Psoas muscle (tissue), 8 donors: Measurements from ENCODE around the gene ADAMTS15. TPM values are rescaled to one million over a fixed set of nuclear protein-coding genes. Genes with fewer than 3 reads are reported as not detected.

Source experiments
- ATAC-seq, 4 donors: fragments of 200-7000 bp; cut with Tn5 transposase; one replicate each; pipeline ENCODE4 v1.9.1; 2020; ENCODE audit warnings: moderate library complexity in 3 of 4, mild to moderate bottlenecking in 2 of 4
- DNase-seq, 2 donors: peaks; one replicate each; pipeline ENCODE4 v3.0.0-alpha.2; 2020
- H3K27ac ChIP-seq: fragments of 200-600 bp; one replicate; pipeline ENCODE4 v1.8.0; 2022
- H3K27me3 ChIP-seq, 3 donors: fragments of 200-600 bp in 1 of 3; one replicate each; pipeline versions ENCODE4 v1.6.1 to v1.8.0; 2013 to 2022; ENCODE audit warnings: low read length in 2 of 3, mild to moderate bottlenecking in 2 of 3, moderate library complexity in 1 of 3; ENCODE audit not compliant: insufficient read depth in 3 of 3
- H3K36me3 ChIP-seq, 2 donors: fragments of 200-600 bp in 1 of 2; one replicate each; pipeline versions ENCODE4 v1.6.1 to v1.8.0; 2013 to 2022; ENCODE audit warnings: low read depth in 1 of 2, mild to moderate bottlenecking in 1 of 2, moderate library complexity in 1 of 2; ENCODE audit not compliant: insufficient read depth in 1 of 2
- H3K4me1 ChIP-seq: fragments of 200-600 bp; one replicate; pipeline ENCODE4 v1.8.0; 2022
- H3K4me3 ChIP-seq: fragments of 200-600 bp; one replicate; pipeline ENCODE4 v1.8.0; 2022; ENCODE audit warnings: mild to moderate bottlenecking
- H3K9me3 ChIP-seq: fragments of 200-600 bp; one replicate; pipeline ENCODE4 v1.8.0; 2022
- WGBS, 3 donors: extraction: QIAGEN DNeasy Blood & Tissue Kit; methylation state at CpG; one replicate each; pipeline versions ENCODE4 v1.1.6 to v1.1.7; 2013; 5-methylcytosine and 5-hydroxymethylcytosine counted together
- intact Hi-C, 2 donors: fragments of 100-400 bp; cut with DNase I; formaldehyde crosslinking; loops; one replicate each; pipeline versions ENCODE4 v1.11.0 to v1.14.2; 2022
- polyA plus RNA-seq, 3 donors: library from polyadenylated mRNA; stranded (reverse); fragments of 200-250 nt; gene quantifications; one replicate each; pipeline ENCODE4 v1.2.3, GENCODE V29; 2013
- total RNA-seq, 4 donors: library from RNA; stranded (reverse); fragmentation: NEBNext Ultra II Directional in 2 of 4; extraction: Animal tissue kit (Norgen Biotek cat#: 25700) in 2 of 4; gene quantifications; one replicate each; pipeline versions ENCODE4 v1.2.1 to v1.2.4, GENCODE V29; 2021 to 2023
- TF ChIP-seq, protein P1 (sequence below): fragments of 200-600 bp; IDR thresholded peaks from one replicate; pipeline ENCODE4 v1.8.0; 2022; ENCODE audit warnings: antibody characterized with exemption
- donor health status: healthy with polysubstance abuse.
- donor health status: DM: no; HTN: no; CAD: no; lungs with moderate emphysema.
- donor health status: Bipolar disorder and iron deficiency.
- donor health status: healthy.
- donor health status: DM: yes; HTN: yes; CAD: no.
- donor health status: DM: no; HTN: no; CAD: no.
- donor health status: DM: no; HTN: no; CAD: no.
- donor health status: DM: yes; HTN: yes; CAD: no.

Gene ADAMTS15
- total and polyA plus RNA-seq, 7 donors = 0.66 to 3.1 (median 1.6) TPM

DNA sequence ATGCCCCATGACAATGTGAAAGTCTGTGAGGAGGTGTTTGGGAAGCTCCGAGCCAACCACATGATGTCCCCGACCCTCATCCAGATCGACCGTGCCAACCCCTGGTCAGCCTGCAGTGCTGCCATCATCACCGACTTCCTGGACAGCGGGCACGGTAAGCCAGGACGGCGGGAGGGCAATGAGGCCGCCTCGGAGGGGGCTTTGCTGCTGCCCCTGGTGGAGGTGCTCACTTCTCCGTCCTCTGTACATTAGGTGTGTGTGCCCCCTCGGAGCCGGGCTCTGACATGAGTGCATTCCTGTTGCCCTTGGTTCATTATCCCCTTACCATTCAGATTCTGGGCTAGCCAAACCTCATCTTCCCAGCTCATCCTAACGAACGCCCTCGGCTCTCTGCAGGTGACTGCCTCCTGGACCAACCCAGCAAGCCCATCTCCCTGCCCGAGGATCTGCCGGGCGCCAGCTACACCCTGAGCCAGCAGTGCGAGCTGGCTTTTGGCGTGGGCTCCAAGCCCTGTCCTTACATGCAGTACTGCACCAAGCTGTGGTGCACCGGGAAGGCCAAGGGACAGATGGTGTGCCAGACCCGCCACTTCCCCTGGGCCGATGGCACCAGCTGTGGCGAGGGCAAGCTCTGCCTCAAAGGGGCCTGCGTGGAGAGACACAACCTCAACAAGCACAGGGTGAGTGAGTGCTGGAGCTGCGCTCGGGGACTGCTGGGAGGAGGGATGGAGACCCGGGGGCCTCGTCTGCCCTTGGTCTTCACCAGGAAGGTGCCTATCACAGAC is 13.8 kb downstream of the ADAMTS15 start:
- ATAC-seq = no peak
- Histone ChIP-seq H3K4me3 (no peak overlapping the region), H3K27me3 (no peaks in the 10 kb centered on the region), H3K36me3 (peaks cover 0 to 5% of the 10 kb centered on the region in 2 donors), H3K27ac (no peak overlapping the region), H3K4me1 (no peaks in the 10 kb centered on the region), H3K9me3 (no peaks in the 10 kb centered on the region)
- DNase-seq = no peak
- TF ChIP-seq, protein P1, sequence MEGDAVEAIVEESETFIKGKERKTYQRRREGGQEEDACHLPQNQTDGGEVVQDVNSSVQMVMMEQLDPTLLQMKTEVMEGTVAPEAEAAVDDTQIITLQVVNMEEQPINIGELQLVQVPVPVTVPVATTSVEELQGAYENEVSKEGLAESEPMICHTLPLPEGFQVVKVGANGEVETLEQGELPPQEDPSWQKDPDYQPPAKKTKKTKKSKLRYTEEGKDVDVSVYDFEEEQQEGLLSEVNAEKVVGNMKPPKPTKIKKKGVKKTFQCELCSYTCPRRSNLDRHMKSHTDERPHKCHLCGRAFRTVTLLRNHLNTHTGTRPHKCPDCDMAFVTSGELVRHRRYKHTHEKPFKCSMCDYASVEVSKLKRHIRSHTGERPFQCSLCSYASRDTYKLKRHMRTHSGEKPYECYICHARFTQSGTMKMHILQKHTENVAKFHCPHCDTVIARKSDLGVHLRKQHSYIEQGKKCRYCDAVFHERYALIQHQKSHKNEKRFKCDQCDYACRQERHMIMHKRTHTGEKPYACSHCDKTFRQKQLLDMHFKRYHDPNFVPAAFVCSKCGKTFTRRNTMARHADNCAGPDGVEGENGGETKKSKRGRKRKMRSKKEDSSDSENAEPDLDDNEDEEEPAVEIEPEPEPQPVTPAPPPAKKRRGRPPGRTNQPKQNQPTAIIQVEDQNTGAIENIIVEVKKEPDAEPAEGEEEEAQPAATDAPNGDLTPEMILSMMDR = no peak
- intact Hi-C loops = loop anchor here in 1 of 2 donors (5.0 kb wide), 1 partner anchor 60 kb away; no protein-coding TSS in a partner anchor
- 82 to 93% (median 84%) methylated on average over 31 of the region's 31 CpGs for WGBS, 3 donors

DNA sequence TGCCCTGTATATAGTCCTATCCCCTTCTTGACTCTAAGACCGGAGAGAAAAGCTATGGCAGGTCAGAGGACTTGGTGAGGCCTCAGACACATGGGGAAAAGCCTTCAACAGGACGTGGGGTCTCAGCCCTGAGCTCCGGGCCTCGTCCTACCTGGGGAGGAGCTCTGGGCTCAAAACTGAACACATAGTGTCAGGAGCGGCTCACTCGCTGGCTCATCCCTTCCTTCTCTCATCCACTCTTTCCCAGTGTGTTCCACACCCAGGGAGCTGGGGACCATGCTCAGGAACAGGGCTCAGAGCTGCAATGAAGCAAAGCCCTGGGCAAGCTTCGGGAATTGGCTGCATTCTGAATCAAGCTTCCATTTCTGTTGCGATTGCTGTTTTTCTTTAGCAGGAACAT is 14.5 kb downstream of the ADAMTS15 start:
- no peaks in the 10 kb centered on the region for H3K4me1 ChIP-seq
- ATAC-seq = no peak
- peaks cover 0 to 5% of the 10 kb centered on the region in 2 donors for H3K36me3 ChIP-seq
- intact Hi-C loops = loop anchor here in 1 of 2 donors (5.0 kb wide), 1 partner anchor 59 kb away; no protein-coding TSS in a partner anchor
- H3K27me3 ChIP-seq = no peaks in the 10 kb centered on the region
- no peak for DNase-seq
- no peak overlapping the region for H3K4me3 ChIP-seq
- no peaks in the 10 kb centered on the region for H3K9me3 ChIP-seq
- 90 to 94% (median 93%) methylated on average over 8 of the region's 8 CpGs for WGBS, 3 donors
- TF ChIP-seq, protein P1 = no peak
- H3K27ac ChIP-seq = no peak overlapping the region

DNA sequence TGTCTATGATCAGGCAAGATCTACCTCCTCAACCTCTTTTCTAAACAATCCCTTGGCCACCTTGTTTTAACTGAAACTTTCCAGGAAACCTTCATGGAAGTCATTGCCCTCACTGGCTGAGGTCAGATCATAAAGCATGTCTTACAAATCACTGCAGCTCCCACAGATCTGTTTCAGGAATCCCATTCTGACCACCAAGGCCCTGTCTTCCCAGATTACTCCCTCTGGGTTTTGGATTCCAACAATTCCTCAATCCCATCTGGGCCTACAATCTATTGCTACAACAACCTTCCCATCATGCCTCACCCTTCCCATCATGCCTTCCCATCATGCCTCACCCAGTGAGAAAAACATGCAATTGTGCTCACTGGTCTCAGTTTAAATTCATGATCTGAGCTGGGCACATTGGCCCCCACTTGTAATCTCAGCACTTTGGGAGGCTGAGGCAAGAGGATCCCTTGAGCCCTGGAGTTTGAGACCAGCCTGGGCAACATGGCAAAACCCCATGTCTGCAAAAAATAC is 15.9 kb downstream of the ADAMTS15 start:
- H3K9me3 ChIP-seq = no peaks in the 10 kb centered on the region
- H3K27ac ChIP-seq = no peak overlapping the region
- peaks cover 0 to 5% of the 10 kb centered on the region in 2 donors for H3K36me3 ChIP-seq
- no peak overlapping the region for H3K4me3 ChIP-seq
- H3K27me3 ChIP-seq = no peaks in the 10 kb centered on the region
- no peaks in the 10 kb centered on the region for H3K4me1 ChIP-seq
- no peak for DNase-seq
- TF ChIP-seq, protein P1 = no peak
- ATAC-seq = no peak
- intact Hi-C loops = loop anchor here in 1 of 2 donors (5.0 kb wide), 1 partner anchor 58 kb away; no protein-coding TSS in a partner anchor

DNA sequence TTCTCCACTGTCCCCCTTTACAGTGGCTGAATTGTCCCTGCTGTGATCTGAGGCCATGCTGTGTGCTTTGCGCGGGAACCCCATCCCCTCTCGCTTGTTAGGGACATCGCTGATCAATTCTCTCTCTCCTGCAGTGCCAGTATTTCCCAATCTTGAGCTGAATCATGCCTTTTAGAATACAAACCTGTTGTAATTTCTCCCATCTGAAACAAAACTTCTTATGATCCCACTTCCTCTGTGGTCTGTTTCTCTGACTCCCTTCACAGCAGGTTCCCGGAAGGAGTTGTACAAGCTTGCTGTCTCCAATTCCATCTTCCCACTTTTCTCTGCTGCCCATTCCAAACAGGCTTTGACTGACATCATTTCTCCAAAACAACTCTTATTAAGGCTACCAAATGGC is 16.8 kb downstream of the ADAMTS15 start:
- DNase-seq (no peak), ATAC-seq (no peak)
- intact Hi-C loops = no loop called here
- Histone ChIP-seq H3K9me3 (no peaks in the 10 kb centered on the region), H3K27ac (no peak overlapping the region), H3K4me3 (no peak overlapping the region), H3K27me3 (no peaks in the 10 kb centered on the region), H3K4me1 (no peaks in the 10 kb centered on the region), H3K36me3 (peaks cover 0 to 5% of the 10 kb centered on the region in 2 donors)
- TF ChIP-seq, protein P1 = no peak
- WGBS, 3 donors = 94 to 95% (median 95%) methylated on average over 5 of the region's 5 CpGs
